Measurements from ENCODE around the gene CACNG7. TPM values are rescaled to one million over a fixed set of nuclear protein-coding genes. Genes with fewer than 3 reads are reported as not detected.

The CACNG7 gene
- total and polyA plus RNA-seq, 8 donors = 0.05 TPM; not detected in 7

DNA sequence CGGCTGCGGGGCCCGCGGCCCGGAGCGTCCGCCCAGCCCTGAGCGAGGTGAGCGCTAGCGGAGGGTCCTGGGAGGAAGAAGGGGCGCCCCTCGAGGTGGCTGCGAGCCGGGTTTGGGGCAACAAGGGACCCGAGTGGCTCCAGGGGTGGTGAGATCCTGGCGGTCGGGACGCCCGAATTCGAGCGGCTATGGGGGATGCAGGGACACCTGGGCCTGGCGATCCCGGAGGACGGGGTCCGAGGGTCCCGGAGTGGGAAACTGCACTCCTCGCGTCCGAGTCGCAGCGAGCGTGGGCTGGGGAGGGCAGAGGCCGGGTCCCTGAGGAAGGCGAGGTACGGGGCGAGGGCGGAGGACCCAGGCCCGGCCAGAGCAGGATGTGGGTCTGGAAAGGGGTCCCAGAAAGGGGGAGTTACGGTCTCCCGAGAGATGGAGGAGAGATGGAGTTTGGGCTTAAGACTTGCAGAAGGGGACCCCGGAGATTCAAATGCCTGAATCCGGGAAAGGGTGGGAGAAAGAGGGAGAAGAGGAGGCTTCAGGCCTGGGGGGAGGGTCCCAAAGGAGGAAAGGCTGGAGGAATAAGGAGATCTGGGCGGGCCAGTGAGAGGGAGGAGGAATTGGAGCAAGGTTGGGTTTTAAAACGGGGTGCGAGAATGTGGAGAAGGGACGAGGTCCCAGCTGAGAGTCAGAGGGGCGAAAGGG, 542 bp downstream of the CACNG7 start:
- Histone ChIP-seq H3K36me3 (no peaks in the 10 kb centered on the region), H3K27ac (no peak overlapping the region), H3K27me3 (peaks cover 20 to 98% (median 78%) of the 10 kb centered on the region in 3 donors), H3K4me3 (no peak overlapping the region), H3K9me3 (no peaks in the 10 kb centered on the region), H3K4me1 (peaks cover 9 to 40% (median 25%) of the 10 kb centered on the region in 4 donors)
- TF ChIP-seq POLR2A (IDR thresholded peaks at IDR 0.05) = no peak
- TF ChIP-seq, protein P1, sequence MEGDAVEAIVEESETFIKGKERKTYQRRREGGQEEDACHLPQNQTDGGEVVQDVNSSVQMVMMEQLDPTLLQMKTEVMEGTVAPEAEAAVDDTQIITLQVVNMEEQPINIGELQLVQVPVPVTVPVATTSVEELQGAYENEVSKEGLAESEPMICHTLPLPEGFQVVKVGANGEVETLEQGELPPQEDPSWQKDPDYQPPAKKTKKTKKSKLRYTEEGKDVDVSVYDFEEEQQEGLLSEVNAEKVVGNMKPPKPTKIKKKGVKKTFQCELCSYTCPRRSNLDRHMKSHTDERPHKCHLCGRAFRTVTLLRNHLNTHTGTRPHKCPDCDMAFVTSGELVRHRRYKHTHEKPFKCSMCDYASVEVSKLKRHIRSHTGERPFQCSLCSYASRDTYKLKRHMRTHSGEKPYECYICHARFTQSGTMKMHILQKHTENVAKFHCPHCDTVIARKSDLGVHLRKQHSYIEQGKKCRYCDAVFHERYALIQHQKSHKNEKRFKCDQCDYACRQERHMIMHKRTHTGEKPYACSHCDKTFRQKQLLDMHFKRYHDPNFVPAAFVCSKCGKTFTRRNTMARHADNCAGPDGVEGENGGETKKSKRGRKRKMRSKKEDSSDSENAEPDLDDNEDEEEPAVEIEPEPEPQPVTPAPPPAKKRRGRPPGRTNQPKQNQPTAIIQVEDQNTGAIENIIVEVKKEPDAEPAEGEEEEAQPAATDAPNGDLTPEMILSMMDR (IDR thresholded peaks at IDR 0.05) = no peak
- TF ChIP-seq POLR2AphosphoS5 (IDR thresholded peaks at IDR 0.05) = no peak
- no peak for TF ChIP-seq EP300 (IDR thresholded peaks at IDR 0.05)
- intact Hi-C loops (cut with DNase I; ENCODE audit: low total_unique reads) = loop anchor here (10.0 kb wide), 1 partner anchor 115 kb away; no protein-coding TSS in a partner anchor
- WGBS, 5 donors = 1 to 5% (median 3%) methylated on average over 35 to 47 of the region's 47 CpGs
- DNase-seq = no peak

DNA sequence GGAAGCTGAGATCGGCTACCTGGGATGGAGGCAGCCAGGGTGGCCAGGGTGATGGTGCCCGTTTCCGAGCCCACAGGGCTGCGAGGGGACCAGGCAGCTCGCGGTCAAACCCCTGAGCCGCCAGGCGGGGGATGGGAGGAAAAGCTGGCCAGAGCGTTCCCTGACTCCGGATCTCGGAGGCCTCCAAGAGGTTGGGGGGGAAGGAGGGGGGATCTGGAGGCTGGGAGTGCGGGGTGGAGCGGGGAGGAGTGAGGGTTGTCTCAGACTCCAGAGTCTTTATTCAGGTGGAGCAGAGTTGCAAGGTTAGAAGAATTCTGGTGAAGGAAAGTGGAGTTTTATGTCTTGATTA, 1.1 kb downstream of the CACNG7 start:
- no peak overlapping the region for H3K4me3 ChIP-seq
- 0 to 4% (median 2%) methylated on average over 13 of the region's 13 CpGs for WGBS, 5 donors
- peaks cover 20 to 98% (median 78%) of the 10 kb centered on the region in 3 donors for H3K27me3 ChIP-seq
- H3K9me3 ChIP-seq = no peaks in the 10 kb centered on the region
- H3K27ac ChIP-seq = no peak overlapping the region
- TF ChIP-seq EP300 (IDR thresholded peaks at IDR 0.05) = no peak
- TF ChIP-seq POLR2AphosphoS5 (IDR thresholded peaks at IDR 0.05) = no peak
- intact Hi-C loops (cut with DNase I; ENCODE audit: low total_unique reads) = no loop called here
- DNase-seq = peak in 1 of 2 donors; percentile 20
- H3K4me1 ChIP-seq = peaks cover 9 to 40% (median 25%) of the 10 kb centered on the region in 4 donors
- no peaks in the 10 kb centered on the region for H3K36me3 ChIP-seq

DNA sequence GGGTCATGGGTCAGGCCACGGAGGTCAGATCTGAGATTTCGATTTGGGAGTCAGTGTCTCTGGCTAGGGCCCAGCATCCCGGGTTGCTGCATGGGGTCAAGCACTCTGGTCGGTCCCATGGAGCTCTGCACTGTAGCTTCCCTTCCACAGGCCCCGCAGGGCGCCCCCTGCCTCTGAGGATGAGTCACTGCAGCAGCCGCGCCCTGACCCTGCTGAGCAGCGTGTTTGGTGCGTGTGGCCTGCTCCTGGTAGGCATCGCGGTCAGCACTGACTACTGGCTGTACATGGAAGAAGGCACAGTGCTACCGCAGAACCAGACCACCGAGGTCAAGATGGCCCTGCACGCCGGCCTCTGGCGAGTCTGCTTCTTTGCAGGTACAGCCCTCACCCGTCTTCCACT, 3.6 kb downstream of the CACNG7 start:
- DNase-seq = no peak
- TF ChIP-seq, protein P1 (IDR thresholded peaks at IDR 0.05) = no peak
- TF ChIP-seq POLR2A (IDR thresholded peaks at IDR 0.05) = no peak
- no peak for TF ChIP-seq EP300 (IDR thresholded peaks at IDR 0.05)
- no peak for TF ChIP-seq POLR2AphosphoS5 (IDR thresholded peaks at IDR 0.05)
- H3K27me3 ChIP-seq = peaks cover 17 to 90% (median 61%) of the 10 kb centered on the region in 3 donors
- H3K27ac ChIP-seq = no peak overlapping the region
- H3K4me3 ChIP-seq = no peak overlapping the region
- H3K4me1 ChIP-seq = peaks cover 9 to 25% (median 12%) of the 10 kb centered on the region in 4 donors
- H3K9me3 ChIP-seq = no peaks in the 10 kb centered on the region
- H3K36me3 ChIP-seq = no peaks in the 10 kb centered on the region
- WGBS, 5 donors = 68 to 86% (median 72%) methylated on average over 6 to 18 of the region's 18 CpGs
- intact Hi-C loops (cut with DNase I; ENCODE audit: low total_unique reads) = no loop called here

DNA sequence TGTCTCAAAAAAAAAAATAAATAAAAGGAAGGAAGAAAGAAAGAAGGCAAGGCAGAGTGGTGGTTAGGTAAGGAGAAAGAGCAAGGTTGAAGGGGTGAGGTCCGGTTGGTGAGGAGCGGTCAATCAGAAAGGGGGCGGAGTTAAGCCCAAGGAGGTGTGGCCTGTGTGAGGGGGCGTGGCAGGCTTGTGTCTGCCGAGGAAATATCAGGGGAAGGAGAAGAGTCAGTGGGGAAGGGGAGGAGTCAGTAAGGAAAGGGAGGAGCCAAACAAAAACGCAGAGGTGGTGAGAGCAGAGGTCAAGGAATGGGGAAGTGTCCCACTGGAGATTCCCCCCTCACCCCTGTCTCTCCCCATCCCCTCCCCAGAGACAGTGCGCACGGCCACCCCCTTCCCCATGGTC, 5.9 kb downstream of the CACNG7 start:
- TF ChIP-seq POLR2AphosphoS5 (IDR thresholded peaks at IDR 0.05) = no peak
- no peak for TF ChIP-seq POLR2A (IDR thresholded peaks at IDR 0.05)
- TF ChIP-seq, protein P1 (IDR thresholded peaks at IDR 0.05) = no peak
- no peak for TF ChIP-seq EP300 (IDR thresholded peaks at IDR 0.05)
- WGBS, 5 donors = 43 to 62% (median 55%) methylated on average over 6 to 8 of the region's 8 CpGs

DNA sequence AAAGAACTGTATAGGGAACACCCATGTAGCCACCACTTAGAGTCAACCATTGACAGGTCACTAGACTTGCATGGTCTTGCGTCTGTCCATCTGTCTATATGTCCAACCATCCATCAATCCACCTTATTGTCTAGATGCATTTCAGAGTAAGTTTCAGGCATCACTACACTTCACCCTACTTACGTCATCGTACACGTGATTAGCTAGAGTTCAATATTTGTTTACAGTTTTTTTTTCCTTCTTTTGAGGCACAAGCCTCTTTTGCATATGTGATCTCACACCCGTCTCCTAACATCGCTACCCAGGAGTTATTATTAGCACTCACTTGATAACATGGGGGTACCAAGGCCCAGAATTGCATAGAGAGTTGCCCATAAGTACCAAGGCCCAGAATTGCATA, 6.9 kb downstream of the CACNG7 start:
- no peaks in the 10 kb centered on the region for H3K4me1 ChIP-seq
- 55 to 71% (median 63%) methylated on average over 6 of the region's 6 CpGs for WGBS, 5 donors
- H3K4me3 ChIP-seq = no peak overlapping the region
- no peak for DNase-seq
- peaks cover 0 to 61% (median 28%) of the 10 kb centered on the region in 3 donors for H3K27me3 ChIP-seq
- no peaks in the 10 kb centered on the region for H3K9me3 ChIP-seq
- no peak for TF ChIP-seq POLR2AphosphoS5 (IDR thresholded peaks at IDR 0.05)
- no peak for TF ChIP-seq EP300 (IDR thresholded peaks at IDR 0.05)
- TF ChIP-seq, protein P1 (IDR thresholded peaks at IDR 0.05) = no peak
- TF ChIP-seq POLR2A (IDR thresholded peaks at IDR 0.05) = no peak
- no peaks in the 10 kb centered on the region for H3K36me3 ChIP-seq
- intact Hi-C loops (cut with DNase I; ENCODE audit: low total_unique reads) = no loop called here
- no peak overlapping the region for H3K27ac ChIP-seq

More for the DNA sequence above, 5.9 kb downstream of the CACNG7 start:
- Histone ChIP-seq H3K27ac (no peak overlapping the region), H3K36me3 (no peaks in the 10 kb centered on the region), H3K9me3 (no peaks in the 10 kb centered on the region), H3K4me3 (no peak overlapping the region), H3K4me1 (peaks cover 0 to 3% (median 0%) of the 10 kb centered on the region in 4 donors), H3K27me3 (peaks cover 0 to 71% (median 38%) of the 10 kb centered on the region in 3 donors)
- DNase-seq = no peak
- intact Hi-C loops (cut with DNase I; ENCODE audit: low total_unique reads) = no loop called here
